Hepatocyte (in vitro differentiated cells): ENCODE data around the gene MTCH2. TPM values are rescaled to one million over a fixed set of nuclear protein-coding genes. Genes with fewer than 3 reads are reported as not detected.

ENCODE experiments used
- DNase-seq: peaks from one replicate; pipeline ENCODE4 v3.0.0-alpha.2; 2016; ENCODE audit warnings: low spot score
- H2AFZ ChIP-seq: fragments of 200-600 bp; sonication (generic); 2 replicates; pipeline ENCODE4 v1.6.0; 2016; ENCODE audit warnings: antibody characterized with exemption, mild to moderate bottlenecking
- H3K27ac ChIP-seq: fragments of 200-600 bp; sonication (generic); 2 replicates; pipeline ENCODE4 v1.5.1; 2016; ENCODE audit warnings: mild to moderate bottlenecking
- H3K27me3 ChIP-seq: fragments of 200-600 bp; sonication (generic); 2 replicates; pipeline ENCODE4 v1.6.1; 2016
- H3K36me3 ChIP-seq: fragments of 200-600 bp; sonication (generic); replicated peaks from 2 replicates; pipeline ENCODE4 v1.5.1; 2016; ENCODE audit warnings: low read depth; ENCODE audit not compliant: insufficient read depth
- H3K4me1 ChIP-seq: fragments of 200-600 bp; sonication (generic); 2 replicates; pipeline ENCODE4 v1.5.1; 2016; ENCODE audit warnings: mild to moderate bottlenecking, moderate library complexity; ENCODE audit not compliant: insufficient read depth
- H3K4me2 ChIP-seq: fragments of 200-600 bp; sonication (generic); 2 replicates; pipeline ENCODE4 v1.6.0; 2016
- H3K4me3 ChIP-seq: fragments of 200-600 bp; sonication (generic); 2 replicates; pipeline ENCODE4 v1.5.1; 2016; ENCODE audit warnings: mild to moderate bottlenecking
- H3K79me2 ChIP-seq: fragments of 200-600 bp; sonication (generic); 2 replicates; pipeline ENCODE4 v1.6.0; 2017; ENCODE audit warnings: mild to moderate bottlenecking
- H3K9me2 ChIP-seq: fragments of 200-600 bp; sonication (generic); replicated peaks from 2 replicates; pipeline ENCODE4 v1.6.0; 2017; ENCODE audit warnings: mild to moderate bottlenecking; ENCODE audit not compliant: insufficient read depth
- H3K9me3 ChIP-seq: fragments of 200-600 bp; sonication (generic); 2 replicates; pipeline ENCODE4 v1.5.1; 2016; ENCODE audit warnings: low read depth, mild to moderate bottlenecking
- H4K20me1 ChIP-seq: fragments of 200-600 bp; sonication (generic); 2 replicates; pipeline ENCODE4 v1.6.0; 2016; ENCODE audit warnings: mild to moderate bottlenecking; ENCODE audit not compliant: insufficient read depth, poor library complexity, severe bottlenecking
- CTCF ChIP-seq: fragments of 200-600 bp; sonication (generic); IDR thresholded peaks from 2 replicates; pipeline ENCODE4 v1.5.1; 2016; ENCODE audit warnings: antibody characterized with exemption, mild to moderate bottlenecking; ENCODE audit not compliant: poor library complexity
- EZH2 ChIP-seq: fragments of 200-600 bp; sonication (generic); IDR thresholded peaks from 2 replicates; pipeline ENCODE4 v1.6.1; 2016; ENCODE audit warnings: antibody characterized with exemption, mild to moderate bottlenecking, borderline replicate concordance
- EZH2phosphoT487 ChIP-seq: fragments of 200-600 bp; sonication (generic); IDR thresholded peaks from one replicate; pipeline ENCODE4 v1.6.1; 2018; ENCODE audit warnings: antibody characterized with exemption, mild to moderate bottlenecking, low read depth, moderate library complexity; ENCODE audit not compliant: unreplicated experiment, severe bottlenecking
- WGBS: methylation state at CpG from one replicate; pipeline ENCODE4 v1.1.6; 2016; ENCODE audit warnings: low lambda C conversion rate; ENCODE audit errors: missing lambda C conversion rate; 5-methylcytosine and 5-hydroxymethylcytosine counted together
- polyA plus RNA-seq: library from polyadenylated mRNA; unstranded; fragments of >200 nt; fragmentation: Nextera tagmentation; extraction: Ambion mirVana; gene quantifications from 2 replicates; pipeline ENCODE4 v1.2.1, GENCODE V29; 2016
- total RNA-seq: library from RNA; depleted of rRNA; stranded (reverse); fragments of >200 nt; gene quantifications from 2 replicates; pipeline ENCODE4 v1.2.3, GENCODE V29; 2014

Gene MTCH2
- total and polyA plus RNA-seq, 2 experiments from 2014 or later: 96.1 to 171 TPM

- H3K4me3 ChIP-seq: no peak overlapping the region
- H4K20me1 ChIP-seq: no peaks in the 10 kb centered on the region
- no peaks in the 10 kb centered on the region for H3K36me3 ChIP-seq
- no peak for DNase-seq
- no peaks in the 10 kb centered on the region for H3K4me1 ChIP-seq
- TF ChIP-seq EZH2phosphoT487 (no peak), EZH2 (no peak), CTCF (no peak)
- no peak overlapping the region for H3K4me2 ChIP-seq
- no peaks in the 10 kb centered on the region for H3K9me3 ChIP-seq
- WGBS: 75% methylated on average over 1 of the region's 1 CpG
- H3K27ac ChIP-seq: no peak overlapping the region
- H3K27me3 ChIP-seq: no peaks in the 10 kb centered on the region
- H2AFZ ChIP-seq: no peak overlapping the region
- no peaks in the 10 kb centered on the region for H3K9me2 ChIP-seq
- H3K79me2 ChIP-seq: peaks cover 57% of the 10 kb centered on the region
Measured at GRCh38 chr11:47571895-47572294, 70.5 kb downstream of the MTCH2 start.

- 93% methylated on average over 4 of the region's 4 CpGs for WGBS
- no peak for DNase-seq
- Histone ChIP-seq H3K36me3 (no peaks in the 10 kb centered on the region), H3K9me3 (no peaks in the 10 kb centered on the region), H2AFZ (no peak overlapping the region), H3K9me2 (no peaks in the 10 kb centered on the region), H3K4me2 (no peak overlapping the region), H3K27ac (no peak overlapping the region), H3K79me2 (peaks cover 57% of the 10 kb centered on the region), H4K20me1 (no peaks in the 10 kb centered on the region), H3K4me1 (peaks cover 5% of the 10 kb centered on the region), H3K27me3 (no peaks in the 10 kb centered on the region), H3K4me3 (no peak overlapping the region)
- TF ChIP-seq CTCF (no peak), EZH2 (no peak), EZH2phosphoT487 (no peak)
Measured at GRCh38 chr11:47571357-47571729, 71.0 kb downstream of the MTCH2 start.

- DNase-seq: no peak
- Histone ChIP-seq H3K9me3 (no peaks in the 10 kb centered on the region), H3K4me2 (no peak overlapping the region), H3K27ac (no peak overlapping the region), H3K79me2 (peaks cover 59% of the 10 kb centered on the region), H3K36me3 (no peaks in the 10 kb centered on the region), H2AFZ (no peak overlapping the region), H3K27me3 (no peaks in the 10 kb centered on the region), H3K4me1 (peaks cover 9% of the 10 kb centered on the region), H3K4me3 (no peak overlapping the region), H3K9me2 (no peaks in the 10 kb centered on the region), H4K20me1 (no peaks in the 10 kb centered on the region)
- WGBS: 99% methylated on average over 3 of the region's 3 CpGs
- TF ChIP-seq EZH2phosphoT487: no peak
- no peak for TF ChIP-seq CTCF
- TF ChIP-seq EZH2: no peak
Measured at GRCh38 chr11:47570651-47571356, 71.6 kb downstream of the MTCH2 start.
